CD14-positive monocyte (primary cell): ENCODE data around the gene ZNF174. TPM values are rescaled to one million over a fixed set of nuclear protein-coding genes. Genes with fewer than 3 reads are reported as not detected.

ENCODE experiments used
- DNase-seq, 3 donors: peaks; one replicate each; pipeline ENCODE4 v3.0.0-alpha.2; 2011 to 2022
- H2AFZ ChIP-seq: 2 replicates; pipeline ENCODE4 v1.6.0; 2012; ENCODE audit warnings: mild to moderate bottlenecking, low read depth, low read length, inconsistent platforms; ENCODE audit not compliant: insufficient read depth, poor library complexity, severe bottlenecking
- H3K27ac ChIP-seq, 2 donors: 1 replicate in 1 of 2; 2 replicates in 1 of 2; pipeline ENCODE4 v1.5.1; 2012 to 2013; ENCODE audit warnings: low read length in 2 of 2, control low read depth in 1 of 2, inconsistent platforms in 1 of 2, low read depth in 1 of 2, mild to moderate bottlenecking in 1 of 2
- H3K27me3 ChIP-seq, 2 donors: one replicate each; pipeline versions ENCODE4 v1.6.0 to v1.6.1; 2011 to 2013; ENCODE audit warnings: low read length in 2 of 2; ENCODE audit not compliant: control insufficient read depth in 2 of 2, insufficient read depth in 2 of 2
- H3K36me3 ChIP-seq, 2 donors: replicated peaks in 1 of 2; 1 replicate in 1 of 2; 2 replicates in 1 of 2; pipeline versions ENCODE4 v1.5.1 to v1.6.1; 2012 to 2013; ENCODE audit warnings: low read length in 2 of 2, control low read depth in 1 of 2, inconsistent platforms in 1 of 2, mild to moderate bottlenecking in 1 of 2; ENCODE audit not compliant: insufficient read depth in 2 of 2, control insufficient read depth in 1 of 2
- H3K4me1 ChIP-seq, 2 donors: 1 replicate in 1 of 2; 2 replicates in 1 of 2; pipeline versions ENCODE4 v1.5.1 to v1.6.1; 2012 to 2013; ENCODE audit warnings: low read length in 2 of 2, control low read depth in 1 of 2, inconsistent platforms in 1 of 2, mild to moderate bottlenecking in 1 of 2, moderate library complexity in 1 of 2; ENCODE audit not compliant: insufficient read depth in 2 of 2, control insufficient read depth in 1 of 2
- H3K4me2 ChIP-seq: replicated peaks from 2 replicates; pipeline ENCODE3; 2012; ENCODE audit warnings: low read length, moderate library complexity, mild to moderate bottlenecking; ENCODE audit not compliant: poor library complexity, severe bottlenecking; ENCODE audit errors: extremely low read depth
- H3K4me3 ChIP-seq, 3 experiments: fragments of 200-600 bp in 1 of 3; sonication (generic) in 1 of 3; replicated peaks in 1 of 3; 1 replicate in 2 of 3; 2 replicates in 1 of 3; pipeline ENCODE4 v1.5.1; 2011 to 2013; ENCODE audit warnings: low read length in 3 of 3, mild to moderate bottlenecking in 3 of 3, control low read depth in 2 of 3, low read depth in 2 of 3, inconsistent platforms in 1 of 3, moderate library complexity in 1 of 3
- H3K79me2 ChIP-seq: 2 replicates; pipeline ENCODE4 v1.6.0; 2012; ENCODE audit warnings: mild to moderate bottlenecking, control low read depth, inconsistent platforms, low read length, moderate library complexity; ENCODE audit not compliant: insufficient read depth
- H3K9ac ChIP-seq: 2 replicates; pipeline ENCODE4 v1.6.0; 2017; ENCODE audit warnings: low read length, mild to moderate bottlenecking; ENCODE audit not compliant: insufficient read depth, poor library complexity, severe bottlenecking
- H3K9me3 ChIP-seq, 2 donors: replicated peaks in 1 of 2; 1 replicate in 1 of 2; 2 replicates in 1 of 2; pipeline versions ENCODE4 v1.5.1 to v1.6.1; 2012 to 2013; ENCODE audit warnings: low read length in 2 of 2, control low read depth in 1 of 2; ENCODE audit not compliant: control insufficient read depth in 1 of 2, insufficient read depth in 1 of 2
- H4K20me1 ChIP-seq: 2 replicates; pipeline ENCODE4 v1.6.0; 2012; ENCODE audit warnings: mild to moderate bottlenecking, low read length, control low read depth, moderate library complexity; ENCODE audit not compliant: insufficient read depth
- H3K27ac Mint-ChIP-seq, 7 donors: one replicate each; pipeline ENCODE4 v1.8.0; 2020; ENCODE audit warnings: mild to moderate bottlenecking in 7 of 7, mixed read lengths in 7 of 7, moderate library complexity in 6 of 7, inconsistent platforms in 2 of 7
- H3K27me3 Mint-ChIP-seq, 3 donors: one replicate each; pipeline ENCODE4 v1.8.0; 2021 to 2022; ENCODE audit warnings: low read depth in 3 of 3, mild to moderate bottlenecking in 3 of 3, mixed read lengths in 3 of 3, moderate library complexity in 3 of 3, inconsistent platforms in 1 of 3
- H3K36me3 Mint-ChIP-seq, 2 donors: one replicate each; pipeline ENCODE4 v1.8.0; 2020; ENCODE audit warnings: mixed read lengths in 2 of 2, inconsistent platforms in 1 of 2, mild to moderate bottlenecking in 1 of 2
- H3K4me1 Mint-ChIP-seq: one replicate; pipeline ENCODE4 v1.8.0; 2020; ENCODE audit warnings: mild to moderate bottlenecking, mixed read lengths
- H3K4me3 Mint-ChIP-seq, 2 donors: one replicate each; pipeline ENCODE4 v1.8.0; 2020; ENCODE audit warnings: mild to moderate bottlenecking in 2 of 2, mixed read lengths in 2 of 2, moderate library complexity in 1 of 2
- H3K9me3 Mint-ChIP-seq, 7 donors: one replicate each; pipeline ENCODE4 v1.8.0; 2020 to 2022; ENCODE audit warnings: mixed read lengths in 7 of 7, mild to moderate bottlenecking in 6 of 7, moderate library complexity in 6 of 7, inconsistent platforms in 2 of 7
- CTCF ChIP-seq: fragments of 200-600 bp; IDR thresholded peaks from one replicate; pipeline ENCODE4 v1.8.0; 2022; ENCODE audit warnings: antibody characterized with exemption, mild to moderate bottlenecking
- WGBS: methylation state at CpG from one replicate; pipeline ENCODE4 v1.1.5; 2013; ENCODE audit warnings: missing lambda C conversion rate; ENCODE audit not compliant: insufficient coverage; 5-methylcytosine and 5-hydroxymethylcytosine counted together
- intact Hi-C, 2 donors: fragments of 100-400 bp; cut with micrococcal nuclease; formaldehyde crosslinking; loops; one replicate each; pipeline versions ENCODE4 v1.15.0 to v1.15.1; 2023
- polyA plus RNA-seq, 3 donors: library from polyadenylated mRNA; depleted of rRNA in 1 of 3; unstranded in 2 of 3; stranded (reverse) in 1 of 3; fragments of 300-500 nt in 2 of 3; fragments of >200 nt in 1 of 3; fragmentation: Illumina TruSeq in 2 of 3; gene quantifications; 1 replicate in 2 of 3; 2 replicates in 1 of 3; pipeline ENCODE4 v1.2.3, GENCODE V29; 2012 to 2021

The ZNF174 gene
- polyA plus RNA-seq, 3 donors = 2.5 to 5.6 (median 4.9) TPM

DNA sequence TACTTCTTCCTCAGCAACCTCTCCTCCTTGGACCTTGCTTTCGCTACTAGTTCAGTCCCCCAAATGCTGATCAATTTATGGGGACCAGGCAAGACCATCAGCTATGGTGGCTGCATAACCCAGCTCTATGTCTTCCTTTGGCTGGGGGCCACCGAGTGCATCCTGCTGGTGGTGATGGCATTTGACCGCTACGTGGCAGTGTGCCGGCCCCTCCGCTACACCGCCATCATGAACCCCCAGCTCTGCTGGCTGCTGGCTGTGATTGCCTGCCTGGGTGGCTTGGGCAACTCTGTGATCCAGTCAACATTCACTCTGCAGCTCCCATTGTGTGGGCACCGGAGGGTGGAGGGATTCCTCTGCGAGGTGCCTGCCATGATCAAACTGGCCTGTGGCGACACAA, 44.9 kb upstream of the ZNF174 start:
- WGBS = 91% methylated on average over 9 of the region's 10 CpGs
- H3K9me3 Mint-ChIP-seq = peaks cover 22 to 67% (median 58%) of the 10 kb centered on the region in 7 donors

GRCh38 chr16:3358871-3359270, 42.1 kb upstream of the ZNF174 start:
- Mint-ChIP-seq H3K4me3 (no peak overlapping the region), H3K27ac (no peak overlapping the region), H3K27me3 (peaks cover 8 to 17% (median 10%) of the 10 kb centered on the region in 3 donors), H3K4me1 (no peaks in the 10 kb centered on the region), H3K9me3 (peaks cover 33 to 67% (median 56%) of the 10 kb centered on the region in 7 donors), H3K36me3 (no peaks in the 10 kb centered on the region)
- Histone ChIP-seq H3K4me2 (no peak overlapping the region), H3K79me2 (no peaks in the 10 kb centered on the region), H3K4me1 (no peaks in the 10 kb centered on the region), H3K27me3 (peaks cover 0 to 6% of the 10 kb centered on the region in 2 donors), H4K20me1 (no peaks in the 10 kb centered on the region), H2AFZ (no peak overlapping the region), H3K27ac (no peak overlapping the region), H3K36me3 (no peaks in the 10 kb centered on the region), H3K9ac (no peak overlapping the region), H3K4me3 (no peak overlapping the region), H3K9me3 (peaks cover 33 to 34% of the 10 kb centered on the region in 2 donors)
- no peak for DNase-seq
- no CpG with 5 or more reads among the region's 1 CpG for WGBS
- no peak for TF ChIP-seq CTCF
- intact Hi-C loops = no loop called here

More for the DNA sequence above, 44.9 kb upstream of the ZNF174 start:
- no peaks in the 10 kb centered on the region for H3K79me2 ChIP-seq
- no peak overlapping the region for H2AFZ ChIP-seq
- H3K9me3 ChIP-seq = peaks cover 24 to 34% of the 10 kb centered on the region in 2 donors
- no peak for DNase-seq
- no peaks in the 10 kb centered on the region for H4K20me1 ChIP-seq
- no peak overlapping the region for H3K4me3 ChIP-seq
- no peak for TF ChIP-seq CTCF
- no peak overlapping the region for H3K9ac ChIP-seq
- intact Hi-C loops = no loop called here
- peaks cover 0 to under 1% of the 10 kb centered on the region in 2 donors for H3K27me3 ChIP-seq
- H3K27me3 Mint-ChIP-seq = peaks cover 3 to 13% (median 9%) of the 10 kb centered on the region in 3 donors
- H3K36me3 ChIP-seq = no peaks in the 10 kb centered on the region
- no peak overlapping the region for H3K27ac ChIP-seq
- H3K4me3 Mint-ChIP-seq = no peak overlapping the region
- no peak overlapping the region for H3K27ac Mint-ChIP-seq
- peaks cover 4% of the 10 kb centered on the region for H3K4me1 Mint-ChIP-seq
- H3K36me3 Mint-ChIP-seq = no peaks in the 10 kb centered on the region
- no peaks in the 10 kb centered on the region for H3K4me1 ChIP-seq
- no peak overlapping the region for H3K4me2 ChIP-seq
